Neural crest cell (in vitro differentiated cells): ENCODE measurements around the gene TAX1BP1. TPM values are rescaled to one million over a fixed set of nuclear protein-coding genes. Genes with fewer than 3 reads are reported as not detected.

Experiments used
- total RNA-seq: library from RNA; stranded (reverse); gene quantifications from 2 replicates; pipeline ENCODE4 v1.2.1, GENCODE V29; 2021

TAX1BP1 gene
- total RNA-seq, 1 donor from 2014 or later: 47.1 TPM

Other genes starting within 250 kb of the TAX1BP1 start
- 15.7 and 16.8 TPM in 2 replicates for gene HIBADH, start 77.3 kb upstream of the TAX1BP1 start, total RNA-seq